HepG2 (cell line): ENCODE results near the gene COL5A1. TPM values are rescaled to one million over a fixed set of nuclear protein-coding genes. Genes with fewer than 3 reads are reported as not detected.
A peak's percentile ranks its signal among the peaks of the same experiment; 100 is the strongest.

Experiments used
- ATAC-seq: fragments of 200-7000 bp; cut with Tn5 transposase; 3 replicates; pipeline ENCODE4 v1.9.1; 2020; ENCODE audit warnings: mild to moderate bottlenecking, moderate library complexity
- BruUV-seq: library from RNA; stranded (reverse); fragments of 400-500 nt; replicated peaks from 2 replicates; lab custom pipeline; 2021; lab: Mats Ljungman, UMichigan
- CTCF ChIA-PET: fragments of 300-600 bp; formaldehyde crosslinking; extraction: SDS; loops from one replicate; lab custom pipeline; 2021; ENCODE audit warnings: low total read pairs, inconsistent platforms, low intra/inter-chr PET ratio; lab: Yijun Ruan, JAX
- POLR2A ChIA-PET: fragments of 350-600 bp; sonication (Branson Sonifier 250); formaldehyde crosslinking; loops from one replicate; lab custom pipeline; 2020; ENCODE audit warnings: antibody characterized with exemption, inconsistent platforms; lab: Yijun Ruan, JAX
- DNase-seq: peaks from one replicate; pipeline ENCODE4 v3.0.0-alpha.2; 2015; ENCODE audit warnings: low spot score
- FAIRE-seq: peaks from 3 replicates; lab custom pipeline; 2011; peaks lifted over from hg19 to GRCh38; lab: Jason Lieb, UNC
- H2AFZ ChIP-seq: one replicate; pipeline ENCODE4 v1.6.1; 2011; ENCODE audit warnings: low read length, inconsistent platforms
- H3K27ac ChIP-seq: fragments of 300-600 bp; 3 replicates; pipeline ENCODE4 v1.8.0; 2011; ENCODE audit warnings: mixed run types, mild to moderate bottlenecking, mixed read lengths, low read length, inconsistent platforms; ENCODE audit not compliant: insufficient read depth; ENCODE audit errors: extremely low read length
- H3K27me3 ChIP-seq, 2 experiments: fragments of 200-600 bp in 1 of 2; 2 replicates in 1 of 2; 3 replicates in 1 of 2; pipeline versions ENCODE4 v1.6.0 to v1.8.0; 2011; ENCODE audit warnings: low read length in 2 of 2, mild to moderate bottlenecking in 2 of 2, moderate library complexity in 2 of 2, inconsistent platforms in 1 of 2; ENCODE audit not compliant: insufficient read depth in 2 of 2, control insufficient read depth in 1 of 2
- H3K36me3 ChIP-seq, 2 experiments: fragments of 200-600 bp in 1 of 2; replicated peaks in 1 of 2; 2 replicates in 1 of 2; 3 replicates in 1 of 2; pipeline versions ENCODE4 v1.5.1 to v1.8.0; 2011; ENCODE audit warnings: low read length in 2 of 2, inconsistent platforms in 1 of 2; ENCODE audit not compliant: insufficient read depth in 2 of 2, control insufficient read depth in 1 of 2
- H3K4me1 ChIP-seq: 2 replicates; pipeline ENCODE4 v1.5.1; 2012; ENCODE audit warnings: low read length, inconsistent platforms; ENCODE audit not compliant: insufficient read depth
- H3K4me2 ChIP-seq: 2 replicates; pipeline ENCODE4 v1.6.0; 2011; ENCODE audit warnings: low read depth, low read length, inconsistent platforms
- H3K4me3 ChIP-seq, 3 experiments: fragments of 200-600 bp in 1 of 3; sonication (generic), shearing (Covaris generic) in 1 of 3; replicated peaks in 1 of 3; 2 replicates each; pipeline ENCODE4 v1.5.1; 2011 to 2016; ENCODE audit warnings: low read length in 3 of 3, inconsistent platforms in 2 of 3, low read depth in 2 of 3, mild to moderate bottlenecking in 2 of 3, control low read depth in 1 of 3, mixed read lengths in 1 of 3; ENCODE audit not compliant: insufficient read depth in 1 of 3
- H3K79me2 ChIP-seq: one replicate; pipeline ENCODE4 v1.6.1; 2011; ENCODE audit warnings: low read length, inconsistent platforms; ENCODE audit not compliant: insufficient read depth
- H3K9ac ChIP-seq: 2 replicates; pipeline ENCODE4 v1.6.0; 2011; ENCODE audit warnings: mild to moderate bottlenecking, low read depth, low read length, inconsistent platforms; ENCODE audit not compliant: insufficient read depth
- H3K9me3 ChIP-seq: 2 replicates; pipeline ENCODE4 v1.5.1; 2012; ENCODE audit warnings: mild to moderate bottlenecking, low read length
- H4K20me1 ChIP-seq: 2 replicates; pipeline ENCODE4 v1.6.0; 2011; ENCODE audit warnings: inconsistent platforms, mild to moderate bottlenecking, low read length, moderate library complexity; ENCODE audit not compliant: insufficient read depth
- CERS6 ChIP-seq: sonication (generic); formaldehyde crosslinking; IDR thresholded peaks from 2 replicates; pipeline ENCODE4 v1.5.0; 2020; ENCODE audit warnings: missing genetic modification reagents
- EZH2 ChIP-seq: conservative IDR thresholded peaks from 2 replicates; pipeline ENCODE4 v1.6.1; 2012; ENCODE audit warnings: mild to moderate bottlenecking, low read depth, low read length, moderate library complexity
- MXD1 ChIP-seq: sonication (generic); formaldehyde crosslinking; IDR thresholded peaks from 2 replicates; pipeline ENCODE4 v1.4.0; 2020; ENCODE audit warnings: mild to moderate bottlenecking, missing genetic modification reagents
- TERF1 ChIP-seq: sonication (generic); formaldehyde crosslinking; IDR thresholded peaks from 2 replicates; pipeline ENCODE4 v1.8.0; 2022; ENCODE audit warnings: mild to moderate bottlenecking, missing genetic modification reagents, moderate library complexity
- ZBTB25 ChIP-seq: IDR thresholded peaks from 2 replicates; pipeline ENCODE4 v1.6.1; 2018; ENCODE audit warnings: missing genetic modification reagents
- ZNF280D ChIP-seq: sonication (generic); formaldehyde crosslinking; IDR thresholded peaks from 2 replicates; pipeline ENCODE4 v1.5.1; 2020; ENCODE audit warnings: mild to moderate bottlenecking, missing genetic modification reagents
- ZNF678 ChIP-seq: sonication (generic); formaldehyde crosslinking; IDR thresholded peaks from 2 replicates; pipeline ENCODE4 v1.4.0; 2020; ENCODE audit warnings: mild to moderate bottlenecking, missing genetic modification reagents
- ZNF83 ChIP-seq: sonication (generic); formaldehyde crosslinking; IDR thresholded peaks from 2 replicates; pipeline ENCODE4 v1.4.0; 2020; ENCODE audit warnings: missing genetic modification reagents, mild to moderate bottlenecking, borderline replicate concordance
- ZSCAN5A ChIP-seq: sonication (generic); formaldehyde crosslinking; IDR thresholded peaks from 2 replicates; pipeline ENCODE4 v1.8.0; 2022; ENCODE audit warnings: mild to moderate bottlenecking, missing genetic modification reagents, borderline replicate concordance
- WGBS: methylation state at CpG from one replicate; pipeline ENCODE4 v1.1.6; 2017; ENCODE audit warnings: low lambda C conversion rate; 5-methylcytosine and 5-hydroxymethylcytosine counted together
- in situ Hi-C: cut with HindIII; loops from 2 replicates; pipeline ENCODE4 v1.10.0; 2017; ENCODE audit warnings: low pct_unique_long_range_greater_than_20kb; ENCODE audit not compliant: extremely low pct_ligation_motif_present
- intact Hi-C: fragments of 100-400 bp; cut with micrococcal nuclease; formaldehyde crosslinking; loops from one replicate; pipeline ENCODE4 v1.10.0; 2022; ENCODE audit not compliant: unreplicated experiment
- polyA plus RNA-seq, 8 experiments: library from polyadenylated mRNA; depleted of rRNA in 3 of 8; stranded (reverse) in 7 of 8; unstranded in 1 of 8; fragments of >200 nt; fragmentation: Illumina TruSeq in 4 of 8; extraction: Trizol in 4 of 8; gene quantifications; 2 replicates each; pipeline versions ENCODE4 v1.2.1 to v1.2.3, GENCODE V29; 2011 to 2016; ENCODE audit warnings: low read depth in 4 of 8, missing spikeins in 1 of 8, mixed read lengths in 1 of 8; ENCODE audit not compliant: insufficient read depth in 1 of 8
- total RNA-seq, 5 experiments: library from RNA; depleted of rRNA; stranded (reverse); fragments of >200 nt; fragmentation: Illumina TruSeq; extraction: Trizol; gene quantifications; 2 replicates each; pipeline ENCODE4 v1.2.3, GENCODE V29; 2016; ENCODE audit warnings: low read depth in 1 of 5

The COL5A1 gene
- total and polyA plus RNA-seq, 2 of the 13 experiments (the other 11 are each of a cell fraction or from before 2014, with no cell fraction given), result not detected

- no peak for TF ChIP-seq ZBTB25 (CRISPR knock-in tag)
- no peak for TF ChIP-seq TERF1 (CRISPR knock-in tag)
- no peak for TF ChIP-seq CERS6 (CRISPR knock-in tag)
- TF ChIP-seq MXD1 (CRISPR knock-in tag), result no peak
- TF ChIP-seq ZNF678 (CRISPR knock-in tag), result no peak
These were observed 111.6 kb downstream of the COL5A1 start (continued) for GRCh38 chr9:134753191-134753590.

GRCh38 chr9:134755221-134755907, 113.8 kb downstream of the COL5A1 start:
- no peak overlapping the region for H3K9ac ChIP-seq
- H4K20me1 ChIP-seq, result no peaks in the 10 kb centered on the region
- no peak overlapping the region for H2AFZ ChIP-seq
- ATAC-seq, result no peak
- CTCF ChIA-PET, result no interaction called here
- DNase-seq, result no peak
- POLR2A ChIA-PET, result no interaction called here
- no peak overlapping the region for H3K4me2 ChIP-seq
- FAIRE-seq, result no peak
- H3K36me3 ChIP-seq, result no peaks in the 10 kb centered on the region
- intact Hi-C loops (no loop called here), in situ Hi-C loops (no loop called here)
- no peaks in the 10 kb centered on the region for H3K9me3 ChIP-seq
- H3K79me2 ChIP-seq, result no peaks in the 10 kb centered on the region
- WGBS, result 10% methylated on average over 13 of the region's 14 CpGs
- H3K27ac ChIP-seq, result no peak overlapping the region
- H3K4me1 ChIP-seq, result no peaks in the 10 kb centered on the region
- peaks cover 19 to 62% of the 10 kb centered on the region in 2 experiments; a peak in 4 of 5 replicates for H3K27me3 ChIP-seq
- H3K4me3 ChIP-seq, result no peak overlapping the region
- no TSS peak for BruUV-seq
- TF ChIP-seq ZNF280D (CRISPR knock-in tag) (no peak), ZSCAN5A (no peak), EZH2 (peak; percentile 95), ZNF83 (no peak)
